GM12892 (cell line): Measurements from ENCODE around the gene FLNA.

Experiments used
- POLR2A ChIP-seq: IDR thresholded peaks from 2 replicates; pipeline ENCODE4 v1.6.1; 2011; ENCODE audit warnings: low read depth, low read length, control low read depth
- POLR2AphosphoS5 ChIP-seq: IDR thresholded peaks from 2 replicates; pipeline ENCODE4 v1.6.1; 2011; ENCODE audit warnings: low read depth, low read length, control low read depth
- TAF1 ChIP-seq: IDR thresholded peaks from 2 replicates; pipeline ENCODE4 v1.6.1; 2011; ENCODE audit warnings: low read depth, mild to moderate bottlenecking, control low read depth, low read length, borderline replicate concordance

- TF ChIP-seq POLR2AphosphoS5 (no peak), POLR2A (no peak), TAF1 (no peak)
Measured at GRCh38 chrX:154380153-154380552, 5.7 kb upstream of the FLNA start.
